Activated CD8-positive, alpha-beta T cell treated with anti-CD3 and anti-CD28 coated beads for 36 hours (primary cell): ENCODE measurements around the gene AFDN. TPM values are rescaled to one million over a fixed set of nuclear protein-coding genes. Genes with fewer than 3 reads are reported as not detected.

Source experiments
- ATAC-seq: fragments of 200-7000 bp; cut with Tn5 transposase; one replicate; pipeline ENCODE4 v1.10.0; 2021; ENCODE audit warnings: mild to moderate bottlenecking, moderate library complexity
- CTCF ChIA-PET: fragments of 350-600 bp; sonication (Branson Sonifier 250); formaldehyde crosslinking; loops from one replicate; lab custom pipeline; 2021; ENCODE audit warnings: antibody characterized with exemption; lab: Charles Lee
- POLR2A ChIA-PET: fragments of 350-600 bp; sonication (Branson Sonifier 250); formaldehyde crosslinking; loops from one replicate; lab custom pipeline; 2021; ENCODE audit warnings: antibody characterized with exemption; lab: Charles Lee
- DNase-seq: peaks from one replicate; pipeline ENCODE4 v3.0.0-alpha.2; 2020
- H3K27ac Mint-ChIP-seq: one replicate; pipeline ENCODE4 v1.8.0; 2021; ENCODE audit warnings: mild to moderate bottlenecking, mixed read lengths
- H3K27me3 Mint-ChIP-seq: one replicate; pipeline ENCODE4 v1.8.0; 2021; ENCODE audit warnings: mixed read lengths
- H3K36me3 Mint-ChIP-seq: one replicate; pipeline ENCODE4 v1.8.0; 2021; ENCODE audit warnings: low read depth, mixed read lengths
- H3K4me1 Mint-ChIP-seq: one replicate; pipeline ENCODE4 v1.8.0; 2021; ENCODE audit warnings: low read depth, mixed read lengths
- H3K4me3 Mint-ChIP-seq: one replicate; pipeline ENCODE4 v1.8.0; 2021; ENCODE audit warnings: mild to moderate bottlenecking, moderate library complexity, mixed read lengths
- H3K9me3 Mint-ChIP-seq: one replicate; pipeline ENCODE4 v1.8.0; 2021; ENCODE audit warnings: mixed read lengths
- intact Hi-C: fragments of 100-400 bp; cut with micrococcal nuclease; formaldehyde crosslinking; loops from one replicate; pipeline ENCODE4 v1.10.0; 2022
- total RNA-seq, 2 experiments: library from RNA; stranded (reverse); gene quantifications; one replicate each; pipeline ENCODE4 v1.2.3, GENCODE V29; 2021
- TF ChIP-seq, protein P1 (sequence below): fragments of 200-600 bp; IDR thresholded peaks from one replicate; pipeline ENCODE4 v1.8.0; 2022; ENCODE audit warnings: antibody characterized with exemption, mild to moderate bottlenecking

The AFDN gene
- total RNA-seq, 2 experiments from 2014 or later: 13.0 to 14.1 TPM

- POLR2A ChIA-PET: no interaction called here
- TF ChIP-seq, protein P1, sequence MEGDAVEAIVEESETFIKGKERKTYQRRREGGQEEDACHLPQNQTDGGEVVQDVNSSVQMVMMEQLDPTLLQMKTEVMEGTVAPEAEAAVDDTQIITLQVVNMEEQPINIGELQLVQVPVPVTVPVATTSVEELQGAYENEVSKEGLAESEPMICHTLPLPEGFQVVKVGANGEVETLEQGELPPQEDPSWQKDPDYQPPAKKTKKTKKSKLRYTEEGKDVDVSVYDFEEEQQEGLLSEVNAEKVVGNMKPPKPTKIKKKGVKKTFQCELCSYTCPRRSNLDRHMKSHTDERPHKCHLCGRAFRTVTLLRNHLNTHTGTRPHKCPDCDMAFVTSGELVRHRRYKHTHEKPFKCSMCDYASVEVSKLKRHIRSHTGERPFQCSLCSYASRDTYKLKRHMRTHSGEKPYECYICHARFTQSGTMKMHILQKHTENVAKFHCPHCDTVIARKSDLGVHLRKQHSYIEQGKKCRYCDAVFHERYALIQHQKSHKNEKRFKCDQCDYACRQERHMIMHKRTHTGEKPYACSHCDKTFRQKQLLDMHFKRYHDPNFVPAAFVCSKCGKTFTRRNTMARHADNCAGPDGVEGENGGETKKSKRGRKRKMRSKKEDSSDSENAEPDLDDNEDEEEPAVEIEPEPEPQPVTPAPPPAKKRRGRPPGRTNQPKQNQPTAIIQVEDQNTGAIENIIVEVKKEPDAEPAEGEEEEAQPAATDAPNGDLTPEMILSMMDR: no peak
- H3K9me3 Mint-ChIP-seq: peaks cover 14% of the 10 kb centered on the region
- peaks cover 2% of the 10 kb centered on the region for H3K36me3 Mint-ChIP-seq
- CTCF ChIA-PET: no interaction called here
- no peak for ATAC-seq
- H3K27me3 Mint-ChIP-seq: peaks cover 6% of the 10 kb centered on the region
- no peak overlapping the region for H3K4me3 Mint-ChIP-seq
- DNase-seq: no peak
- no peak overlapping the region for H3K27ac Mint-ChIP-seq
- H3K4me1 Mint-ChIP-seq: no peaks in the 10 kb centered on the region
- intact Hi-C loops: no loop called here
Observed at GRCh38 chr6:168015482-168016175, 188.9 kb downstream of the AFDN start.

DNA sequence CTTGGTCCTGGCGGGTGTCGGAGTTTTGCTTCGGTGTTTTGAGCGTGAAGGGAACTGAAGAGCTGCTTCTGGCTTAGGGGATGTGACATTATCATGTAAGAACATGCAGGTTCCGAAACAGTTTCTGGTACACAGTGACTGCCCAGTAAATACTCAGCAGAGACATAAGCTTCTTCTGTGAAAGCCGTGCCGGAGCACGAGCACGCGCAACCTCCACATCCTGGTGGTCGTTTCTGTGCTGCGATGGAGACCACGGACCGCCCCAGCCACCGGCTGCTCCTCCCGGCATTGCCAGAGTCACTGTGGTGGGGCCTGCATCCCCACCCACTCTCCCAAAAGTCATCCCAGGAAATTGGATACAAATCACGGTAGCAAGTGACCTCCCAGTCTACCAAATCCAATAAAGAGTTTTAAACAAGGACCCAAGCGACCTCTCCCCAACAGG is 189.5 kb downstream of the AFDN start:
- intact Hi-C loops: no loop called here
- Mint-ChIP-seq H3K9me3 (peaks cover 11% of the 10 kb centered on the region), H3K4me3 (no peak overlapping the region), H3K4me1 (no peaks in the 10 kb centered on the region), H3K36me3 (peaks cover 2% of the 10 kb centered on the region), H3K27ac (no peak overlapping the region), H3K27me3 (peaks cover 6% of the 10 kb centered on the region)
- ATAC-seq (no peak), DNase-seq (no peak)
- CTCF ChIA-PET: no interaction called here
- POLR2A ChIA-PET: no interaction called here
- TF ChIP-seq, protein P1: no peak

- TF ChIP-seq, protein P1: no peak
- H3K36me3 Mint-ChIP-seq: no peaks in the 10 kb centered on the region
- H3K27me3 Mint-ChIP-seq: peaks cover 6% of the 10 kb centered on the region
- no peak for DNase-seq
- no peaks in the 10 kb centered on the region for H3K4me1 Mint-ChIP-seq
- H3K4me3 Mint-ChIP-seq: no peak overlapping the region
- ChIA-PET POLR2A (no interaction called here), CTCF (no interaction called here)
- intact Hi-C loops: no loop called here
- no peak for ATAC-seq
- H3K9me3 Mint-ChIP-seq: peaks cover 6% of the 10 kb centered on the region
- no peak overlapping the region for H3K27ac Mint-ChIP-seq
Observed at GRCh38 chr6:168016721-168017525, 190.2 kb downstream of the AFDN start.

DNA sequence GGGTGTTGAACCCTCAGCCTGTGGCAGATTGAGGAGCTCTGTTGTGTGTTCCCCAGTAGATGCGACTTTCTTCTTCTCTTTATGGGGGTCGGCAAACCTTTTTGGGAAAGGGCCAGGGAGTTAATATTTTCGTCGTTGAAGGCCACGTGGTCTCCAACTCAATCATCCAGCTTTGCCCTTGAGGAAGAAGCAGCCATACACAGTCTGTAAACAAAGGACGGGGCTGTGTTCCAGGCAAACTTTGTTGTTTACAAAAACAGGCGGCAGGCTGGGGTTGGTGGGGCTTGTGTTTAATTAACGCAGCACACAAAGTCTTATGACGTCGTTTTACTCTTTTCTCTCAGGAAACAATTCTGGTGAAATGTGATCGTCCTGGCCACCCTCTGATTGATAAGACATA is 190.9 kb downstream of the AFDN start:
- intact Hi-C loops: no loop called here
- ChIA-PET POLR2A (no interaction called here), CTCF (no interaction called here)
- TF ChIP-seq, protein P1: no peak
- Mint-ChIP-seq H3K27ac (no peak overlapping the region), H3K4me1 (no peaks in the 10 kb centered on the region), H3K9me3 (no peaks in the 10 kb centered on the region), H3K4me3 (no peak overlapping the region), H3K27me3 (peaks cover 6% of the 10 kb centered on the region), H3K36me3 (no peaks in the 10 kb centered on the region)
- ATAC-seq (no peak), DNase-seq (no peak)

GRCh38 chr6:168018664-168019063 is 192.0 kb downstream of the AFDN start:
- H3K36me3 Mint-ChIP-seq: no peaks in the 10 kb centered on the region
- CTCF ChIA-PET: no interaction called here
- DNase-seq: no peak
- POLR2A ChIA-PET: no interaction called here
- no peaks in the 10 kb centered on the region for H3K9me3 Mint-ChIP-seq
- no peak for ATAC-seq
- intact Hi-C loops: no loop called here
- no peak overlapping the region for H3K4me3 Mint-ChIP-seq
- no peaks in the 10 kb centered on the region for H3K4me1 Mint-ChIP-seq
- TF ChIP-seq, protein P1: no peak
- H3K27ac Mint-ChIP-seq: no peak overlapping the region
- H3K27me3 Mint-ChIP-seq: peaks cover 6% of the 10 kb centered on the region
